GM18870 (cell line): ENCODE data around the gene BRD3.

Experiments
- ATAC-seq: cut with Tn5 transposase; IDR thresholded peaks from one replicate; pipeline ENCODE4 v1.9.1; 2021; ENCODE audit warnings: moderate library complexity; ENCODE audit not compliant: unreplicated experiment

BRD3 gene

GRCh38 chr9:134055981-134056461 lies 11.8 kb downstream of the BRD3 start:
- no peak for ATAC-seq

- ATAC-seq = no peak
Measured at GRCh38 chr9:134054891-134055811, 12.7 kb downstream of the BRD3 start.

- no peak for ATAC-seq
Measured at GRCh38 chr9:134053941-134054761, 13.7 kb downstream of the BRD3 start.

GRCh38 chr9:134053401-134053871 lies 14.4 kb downstream of the BRD3 start:
- ATAC-seq = no peak

GRCh38 chr9:134052941-134053340 lies 14.9 kb downstream of the BRD3 start:
- ATAC-seq = no peak

GRCh38 chr9:134052491-134052890 lies 15.3 kb downstream of the BRD3 start:
- no peak for ATAC-seq

GRCh38 chr9:134051319-134051718 lies 16.5 kb downstream of the BRD3 start:
- ATAC-seq = no peak

GRCh38 chr9:134050726-134051125 lies 17.1 kb downstream of the BRD3 start:
- no peak for ATAC-seq

GRCh38 chr9:134049772-134050588 lies 17.8 kb downstream of the BRD3 start:
- no peak for ATAC-seq

GRCh38 chr9:134049236-134049635 lies 18.6 kb downstream of the BRD3 start:
- ATAC-seq = no peak

GRCh38 chr9:134048582-134048968 lies 19.3 kb downstream of the BRD3 start:
- no peak for ATAC-seq

GRCh38 chr9:134047868-134048581 lies 19.8 kb downstream of the BRD3 start:
- ATAC-seq = no peak

GRCh38 chr9:134046894-134047681 lies 20.7 kb downstream of the BRD3 start:
- ATAC-seq = no peak

- ATAC-seq = no peak
Measured at GRCh38 chr9:134045841-134046544, 21.8 kb downstream of the BRD3 start.

GRCh38 chr9:134044944-134045343 lies 22.9 kb downstream of the BRD3 start:
- ATAC-seq = no peak

- no peak for ATAC-seq
Measured at GRCh38 chr9:134043531-134043988, 24.3 kb downstream of the BRD3 start.

- ATAC-seq = no peak
Measured at GRCh38 chr9:134041649-134041962, 26.2 kb downstream of the BRD3 start.

GRCh38 chr9:134040781-134041648 lies 26.8 kb downstream of the BRD3 start:
- ATAC-seq = no peak
